HG02981 (cell line): ENCODE data around the gene MEIOSIN.
A peak's percentile ranks its signal among the peaks of the same experiment; 100 is the strongest.
"Not testable (repeated sequence)": the region's sequence is repeated elsewhere in the genome, so short reads cannot be mapped to it uniquely, and the experiment has no call there.

ENCODE experiments used
- ATAC-seq: cut with Tn5 transposase; IDR thresholded peaks from one replicate; pipeline ENCODE4 v1.9.1; 2021; ENCODE audit warnings: mild to moderate bottlenecking, moderate library complexity; ENCODE audit not compliant: unreplicated experiment

Gene MEIOSIN

GRCh38 chr19:45733160-45733810 lies at the start of gene MEIOSIN:
Gene MEIOSIN, plus strand, starts transcription at chr19:45733439. Its CDS starts 1,938 bp downstream, at chr19:45735377.
- ATAC-seq: no peak

GRCh38 chr19:45685045-45685444 lies 48.2 kb upstream of the MEIOSIN start:
- not testable (repeated sequence) for ATAC-seq

- no peak for ATAC-seq
Observed at GRCh38 chr19:45687599-45687998, 45.6 kb upstream of the MEIOSIN start.

- peak; percentile 41 for ATAC-seq
Observed at GRCh38 chr19:45691516-45692186, 41.6 kb upstream of the MEIOSIN start, which contains the start of gene SNRPD2. Gene SNRPD2, minus strand, starts transcription at chr19:45691953. Its CDS starts 65 bp downstream, at chr19:45691888.

GRCh38 chr19:45692187-45693105 lies 40.8 kb upstream of the MEIOSIN start, which contains the start of gene QPCTL:
Gene QPCTL, plus strand, starts transcription at chr19:45692666. Its CDS starts 38 bp downstream, at chr19:45692704.
- ATAC-seq: peak; percentile 89

- no peak for ATAC-seq
Observed at GRCh38 chr19:45693106-45693788, 40.0 kb upstream of the MEIOSIN start.

- no peak for ATAC-seq
Observed at GRCh38 chr19:45701676-45702075, 31.6 kb upstream of the MEIOSIN start.

GRCh38 chr19:45705115-45705514 lies 28.1 kb upstream of the MEIOSIN start:
- ATAC-seq: no peak

GRCh38 chr19:45705710-45706415 lies 27.4 kb upstream of the MEIOSIN start:
- ATAC-seq: no peak

GRCh38 chr19:45710356-45711130 lies 22.7 kb upstream of the MEIOSIN start:
- ATAC-seq: no peak

GRCh38 chr19:45711851-45712698 lies 21.2 kb upstream of the MEIOSIN start:
- ATAC-seq: no peak

GRCh38 chr19:45712699-45713067 lies 20.6 kb upstream of the MEIOSIN start:
- ATAC-seq: no peak

- no peak for ATAC-seq
Observed at GRCh38 chr19:45713141-45713540, 20.1 kb upstream of the MEIOSIN start.

- ATAC-seq: no peak
Observed at GRCh38 chr19:45715139-45715538, 18.1 kb upstream of the MEIOSIN start.

- ATAC-seq: no peak
Observed at GRCh38 chr19:45716359-45717130, 16.7 kb upstream of the MEIOSIN start.

- ATAC-seq: peak; percentile 92
Observed at GRCh38 chr19:45717131-45717982, 15.9 kb upstream of the MEIOSIN start.
